ENCODE data around the gene SIGLEC11. TPM values are rescaled to one million over a fixed set of nuclear protein-coding genes. Genes with fewer than 3 reads are reported as not detected.

SIGLEC11 gene
- polyA plus RNA-seq, 1 donor from 2014 or later, result not detected

DNA sequence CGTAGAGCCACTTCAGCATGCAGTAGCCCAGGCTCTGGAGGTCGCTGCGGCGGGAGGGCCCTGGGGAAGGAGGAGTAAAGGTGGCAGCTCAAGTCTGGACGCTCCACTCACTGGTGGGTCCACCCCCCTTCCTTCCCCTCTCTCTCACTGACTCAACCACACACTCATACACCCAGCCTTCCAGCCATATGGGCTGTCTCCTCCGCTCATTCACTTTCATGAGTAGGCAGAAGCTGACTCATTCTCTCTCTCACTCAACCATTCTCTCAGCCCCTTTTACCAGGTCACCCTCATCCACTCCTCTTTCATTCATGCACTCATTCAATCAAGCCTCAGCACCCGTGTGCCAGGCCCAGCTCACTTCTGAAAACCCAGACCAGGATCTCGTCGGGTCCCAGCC lies 27.5 kb upstream of the SIGLEC11 start:
- no peaks in the 10 kb centered on the region for H3K27me3 ChIP-seq (ENCODE audit: insufficient read depth, low read depth, low read length)
- no peak for TF ChIP-seq CTCF (IDR thresholded peaks at IDR 0.05; ENCODE audit: poor library complexity, severe bottlenecking)
- no peak for TF ChIP-seq EP300 (conservative IDR thresholded peaks at IDR 0.05; ENCODE audit: poor library complexity, severe bottlenecking)
- no peak for TF ChIP-seq SMC3 (conservative IDR thresholded peaks at IDR 0.05; ENCODE audit: poor library complexity)
- TF ChIP-seq EZH2 (IDR thresholded peaks at IDR 0.05; ENCODE audit: borderline replicate concordance, insufficient read depth, low read length, poor library complexity, severe bottlenecking), result no peak
- H4K20me1 ChIP-seq (ENCODE audit: insufficient read depth), result no peaks in the 10 kb centered on the region
- H2AFZ ChIP-seq (ENCODE audit: low read depth, low read length), result no peak overlapping the region
- H3K9me2 ChIP-seq (ENCODE audit: insufficient read depth, low read length), result no peaks in the 10 kb centered on the region
- H3K4me3 ChIP-seq (ENCODE audit: low read length), result no peak overlapping the region
- H3K27ac ChIP-seq (ENCODE audit: low read length), result no peak overlapping the region
- no peaks in the 10 kb centered on the region for H3F3A ChIP-seq (ENCODE audit: insufficient read depth, low read length, poor library complexity, severe bottlenecking)
- no peak overlapping the region for H3K4me2 ChIP-seq (ENCODE audit: low read length)
- H3K79me2 ChIP-seq (replicated peaks; ENCODE audit: insufficient read depth, low read length), result no peaks in the 10 kb centered on the region
- no peak overlapping the region for H3K9ac ChIP-seq (ENCODE audit: low read length)
- peaks cover 6% of the 10 kb centered on the region for H3K36me3 ChIP-seq (ENCODE audit: insufficient read depth, low read length)
- H3K9me3 ChIP-seq (ENCODE audit: low read length), result no peaks in the 10 kb centered on the region

DNA sequence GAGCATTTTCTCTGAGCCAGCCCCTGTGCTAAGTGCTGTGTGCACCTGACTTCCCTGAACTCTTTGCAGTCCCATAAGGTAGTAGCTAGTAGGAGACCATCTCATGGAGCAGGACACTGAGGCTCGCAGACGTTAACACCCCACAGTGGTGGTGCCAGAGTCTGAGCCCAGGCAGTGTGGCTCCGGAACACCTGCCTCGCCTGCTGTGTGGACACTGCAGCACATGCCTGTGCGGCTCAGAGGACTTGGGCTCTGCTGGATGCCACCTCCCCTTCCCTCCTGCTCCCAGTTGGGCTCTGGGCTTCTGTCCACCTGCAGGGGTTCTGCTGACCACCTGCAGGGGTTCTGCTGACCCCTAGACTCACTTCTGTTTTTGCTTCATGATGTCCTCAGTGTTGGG lies 27.0 kb upstream of the SIGLEC11 start:
- Histone ChIP-seq H3K27me3 (ENCODE audit: insufficient read depth, low read depth, low read length) (no peaks in the 10 kb centered on the region), H3K9me3 (ENCODE audit: low read length) (no peaks in the 10 kb centered on the region), H3K27ac (ENCODE audit: low read length) (no peak overlapping the region), H2AFZ (ENCODE audit: low read depth, low read length) (no peak overlapping the region), H3K4me2 (ENCODE audit: low read length) (no peak overlapping the region), H3K4me3 (ENCODE audit: low read length) (no peak overlapping the region), H3F3A (ENCODE audit: insufficient read depth, low read length, poor library complexity, severe bottlenecking) (no peaks in the 10 kb centered on the region), H3K36me3 (ENCODE audit: insufficient read depth, low read length) (peaks cover 6% of the 10 kb centered on the region), H3K9ac (ENCODE audit: low read length) (no peak overlapping the region), H3K9me2 (ENCODE audit: insufficient read depth, low read length) (no peaks in the 10 kb centered on the region), H4K20me1 (ENCODE audit: insufficient read depth) (no peaks in the 10 kb centered on the region), H3K79me2 (replicated peaks; ENCODE audit: insufficient read depth, low read length) (no peaks in the 10 kb centered on the region)
- TF ChIP-seq CTCF (IDR thresholded peaks at IDR 0.05; ENCODE audit: poor library complexity, severe bottlenecking) (no peak), TAF1 (IDR thresholded peaks at IDR 0.05; ENCODE audit: low read depth) (no peak), SMC3 (conservative IDR thresholded peaks at IDR 0.05; ENCODE audit: poor library complexity) (no peak), RAD21 (conservative IDR thresholded peaks at IDR 0.05) (no peak), EZH2 (IDR thresholded peaks at IDR 0.05; ENCODE audit: borderline replicate concordance, insufficient read depth, low read length, poor library complexity, severe bottlenecking) (no peak), EP300 (conservative IDR thresholded peaks at IDR 0.05; ENCODE audit: poor library complexity, severe bottlenecking) (no peak), MXI1 (conservative IDR thresholded peaks at IDR 0.05; ENCODE audit: poor library complexity, severe bottlenecking) (no peak), POLR2AphosphoS5 (IDR thresholded peaks at IDR 0.05) (no peak)
- TF ChIP-seq, protein P1, sequence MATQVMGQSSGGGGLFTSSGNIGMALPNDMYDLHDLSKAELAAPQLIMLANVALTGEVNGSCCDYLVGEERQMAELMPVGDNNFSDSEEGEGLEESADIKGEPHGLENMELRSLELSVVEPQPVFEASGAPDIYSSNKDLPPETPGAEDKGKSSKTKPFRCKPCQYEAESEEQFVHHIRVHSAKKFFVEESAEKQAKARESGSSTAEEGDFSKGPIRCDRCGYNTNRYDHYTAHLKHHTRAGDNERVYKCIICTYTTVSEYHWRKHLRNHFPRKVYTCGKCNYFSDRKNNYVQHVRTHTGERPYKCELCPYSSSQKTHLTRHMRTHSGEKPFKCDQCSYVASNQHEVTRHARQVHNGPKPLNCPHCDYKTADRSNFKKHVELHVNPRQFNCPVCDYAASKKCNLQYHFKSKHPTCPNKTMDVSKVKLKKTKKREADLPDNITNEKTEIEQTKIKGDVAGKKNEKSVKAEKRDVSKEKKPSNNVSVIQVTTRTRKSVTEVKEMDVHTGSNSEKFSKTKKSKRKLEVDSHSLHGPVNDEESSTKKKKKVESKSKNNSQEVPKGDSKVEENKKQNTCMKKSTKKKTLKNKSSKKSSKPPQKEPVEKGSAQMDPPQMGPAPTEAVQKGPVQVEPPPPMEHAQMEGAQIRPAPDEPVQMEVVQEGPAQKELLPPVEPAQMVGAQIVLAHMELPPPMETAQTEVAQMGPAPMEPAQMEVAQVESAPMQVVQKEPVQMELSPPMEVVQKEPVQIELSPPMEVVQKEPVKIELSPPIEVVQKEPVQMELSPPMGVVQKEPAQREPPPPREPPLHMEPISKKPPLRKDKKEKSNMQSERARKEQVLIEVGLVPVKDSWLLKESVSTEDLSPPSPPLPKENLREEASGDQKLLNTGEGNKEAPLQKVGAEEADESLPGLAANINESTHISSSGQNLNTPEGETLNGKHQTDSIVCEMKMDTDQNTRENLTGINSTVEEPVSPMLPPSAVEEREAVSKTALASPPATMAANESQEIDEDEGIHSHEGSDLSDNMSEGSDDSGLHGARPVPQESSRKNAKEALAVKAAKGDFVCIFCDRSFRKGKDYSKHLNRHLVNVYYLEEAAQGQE (IDR thresholded peaks at IDR 0.05; ENCODE audit: borderline replicate concordance), result no peak

Data from neural cell (in vitro differentiated cells).